K562 (cell line): ENCODE measurements around the gene MRPL58. TPM values are rescaled to one million over a fixed set of nuclear protein-coding genes. Genes with fewer than 3 reads are reported as not detected.

Experiments used
- ATAC-seq: fragments of 200-7000 bp; cut with Tn5 transposase; 3 replicates; pipeline ENCODE4 v1.9.1; 2020; ENCODE audit warnings: moderate library complexity
- BruUV-seq: library from RNA; stranded (reverse); fragments of 400-500 nt; replicated peaks from 2 replicates; lab custom pipeline; 2021; lab: Mats Ljungman, UMichigan
- CTCF ChIA-PET: fragments of 300-600 bp; formaldehyde crosslinking; extraction: SDS; loops from one replicate; lab custom pipeline; 2021; ENCODE audit warnings: low intra/inter-chr PET ratio; lab: Yijun Ruan, JAX
- POLR2A ChIA-PET: fragments of 300-600, 350-650 bp; sonication (Branson Sonifier 250); formaldehyde crosslinking; extraction: SDS; loops from one replicate; lab custom pipeline; 2021; ENCODE audit warnings: antibody characterized with exemption, inconsistent platforms; lab: Yijun Ruan, JAX
- DNase-seq, 4 experiments: peaks; one replicate each; pipeline versions ENCODE4 v3.0.0 to v3.0.0-alpha.2; 2011 to 2018; ENCODE audit warnings: low spot score in 3 of 4, mixed read lengths in 3 of 4; ENCODE audit errors: extremely low read depth in 1 of 4
- FAIRE-seq: peaks from 2 replicates; lab custom pipeline; 2011; peaks lifted over from hg19 to GRCh38; lab: Jason Lieb, UNC
- H2AFZ ChIP-seq: 2 replicates; pipeline ENCODE4 v1.6.0; 2011; ENCODE audit warnings: low read depth, low read length, control low read depth, inconsistent platforms
- H3K27ac ChIP-seq: fragments of 200-600 bp; 3 replicates; pipeline ENCODE4 v1.8.0; 2011; ENCODE audit warnings: low read depth, mild to moderate bottlenecking, control low read depth, inconsistent platforms, low read length, moderate library complexity, mixed read lengths; ENCODE audit errors: extremely low read depth
- H3K27me3 ChIP-seq, 2 experiments: fragments of 300-600 bp in 1 of 2; 2 replicates in 1 of 2; 3 replicates in 1 of 2; pipeline versions ENCODE4 v1.6.0 to v1.8.0; 2011; ENCODE audit warnings: inconsistent platforms in 2 of 2, low read length in 2 of 2, mild to moderate bottlenecking in 1 of 2, mixed read lengths in 1 of 2, moderate library complexity in 1 of 2; ENCODE audit not compliant: control insufficient read depth in 2 of 2, insufficient read depth in 2 of 2
- H3K36me3 ChIP-seq: fragments of 300-600 bp; 3 replicates; pipeline ENCODE4 v1.8.0; 2011; ENCODE audit warnings: mild to moderate bottlenecking, low read length, inconsistent platforms; ENCODE audit not compliant: control insufficient read depth, insufficient read depth
- H3K4me1 ChIP-seq, 2 experiments: fragments of 200-600 bp in 1 of 2; replicated peaks in 1 of 2; 2 replicates in 1 of 2; 3 replicates in 1 of 2; pipeline versions ENCODE4 v1.5.1 to v1.8.0; 2011; ENCODE audit warnings: inconsistent platforms in 2 of 2, low read length in 2 of 2, mild to moderate bottlenecking in 1 of 2, mixed read lengths in 1 of 2, moderate library complexity in 1 of 2; ENCODE audit not compliant: control insufficient read depth in 2 of 2, insufficient read depth in 2 of 2
- H3K4me2 ChIP-seq: 2 replicates; pipeline ENCODE4 v1.6.1; 2011; ENCODE audit warnings: low read length, control low read depth, inconsistent platforms, mixed read lengths; ENCODE audit not compliant: insufficient read depth
- H3K4me3 ChIP-seq: fragments of 200-600 bp; sonication (generic), shearing (Covaris generic); 2 replicates; pipeline ENCODE4 v1.5.1; 2016; ENCODE audit warnings: control low read depth, inconsistent platforms
- H3K79me2 ChIP-seq: fragments of 200-600 bp; 3 replicates; pipeline ENCODE4 v1.8.0; 2011; ENCODE audit warnings: low read length, inconsistent platforms; ENCODE audit not compliant: control insufficient read depth, insufficient read depth
- H3K9ac ChIP-seq, 2 experiments: 2 replicates each; pipeline versions ENCODE4 v1.6.0 to v1.6.1; 2011; ENCODE audit warnings: low read depth in 2 of 2, low read length in 2 of 2, control low read depth in 1 of 2, inconsistent platforms in 1 of 2, mild to moderate bottlenecking in 1 of 2, mixed read lengths in 1 of 2; ENCODE audit not compliant: insufficient read depth in 1 of 2
- H3K9me1 ChIP-seq: one replicate; pipeline ENCODE4 v1.6.0; 2011; ENCODE audit warnings: inconsistent platforms, mild to moderate bottlenecking, low read length, moderate library complexity; ENCODE audit not compliant: control insufficient read depth, insufficient read depth
- H3K9me3 ChIP-seq: replicated peaks from 2 replicates; pipeline ENCODE4 v1.5.1; 2011; ENCODE audit warnings: low read depth, low read length, inconsistent platforms; ENCODE audit not compliant: control insufficient read depth, insufficient read depth
- H4K20me1 ChIP-seq: replicated peaks from 2 replicates; pipeline ENCODE4 v1.6.1; 2011; ENCODE audit warnings: low read length, inconsistent platforms, mixed read lengths; ENCODE audit not compliant: control insufficient read depth, insufficient read depth
- POLR2G ChIP-seq: fragments of 200-400 bp; formaldehyde crosslinking; IDR thresholded peaks from 2 replicates; pipeline ENCODE4 v1.6.1; 2017; ENCODE audit warnings: low read depth, mild to moderate bottlenecking, antibody characterized with exemption, low read length, moderate library complexity
- PURB ChIP-seq: sonication (generic); formaldehyde crosslinking; IDR thresholded peaks from 2 replicates; pipeline ENCODE4 v1.9.0; 2021; ENCODE audit warnings: low read depth, mild to moderate bottlenecking, missing genetic modification reagents
- RAD21 ChIP-seq, 2 experiments: fragments of 250-450 bp in 1 of 2; fragments of 450-650 bp in 1 of 2; sonication (Bioruptor Pico) in 1 of 2; formaldehyde crosslinking in 1 of 2; IDR thresholded peaks in 1 of 2; conservative IDR thresholded peaks in 1 of 2; 2 replicates each; pipeline versions ENCODE4 v1.4.0 to v1.8.0; 2020 to 2022; ENCODE audit warnings: mild to moderate bottlenecking in 2 of 2, moderate library complexity in 1 of 2
- YY1 ChIP-seq, 3 experiments: IDR thresholded peaks; 2 replicates each; pipeline ENCODE4 v1.6.1; 2011; ENCODE audit warnings: low read length in 2 of 3, mild to moderate bottlenecking in 2 of 3, moderate library complexity in 2 of 3, borderline replicate concordance in 1 of 3, control low read depth in 1 of 3, low read depth in 1 of 3; ENCODE audit not compliant: insufficient read depth in 3 of 3, insufficient replicate concordance in 2 of 3, control insufficient read depth in 1 of 3, insufficient read length in 1 of 3; ENCODE audit errors: extremely low read depth in 1 of 3
- ZNF212 ChIP-seq: fragments of 450-650 bp; formaldehyde crosslinking; IDR thresholded peaks from 2 replicates; pipeline ENCODE4 v1.4.0; 2020; ENCODE audit warnings: mild to moderate bottlenecking
- ZNF384 ChIP-seq: IDR thresholded peaks from 2 replicates; pipeline ENCODE4 v1.6.1; 2012; ENCODE audit warnings: low read depth, low read length, improper control_type of control experiment
- WGBS: fragments of 100-300 bp; shearing (Covaris generic); methylation state at CpG from one replicate; pipeline ENCODE4 v1.1.6; 2016; ENCODE audit warnings: low coverage, mixed read lengths; ENCODE audit not compliant: insufficient coverage; ENCODE audit errors: missing lambda C conversion rate; 5-methylcytosine and 5-hydroxymethylcytosine counted together
- in situ Hi-C: fragments of 300-500 bp; cut with MboI; formaldehyde crosslinking; loops from 4 replicates; pipeline ENCODE4 v1.15.0; 2018; ENCODE audit warnings: inconsistent platforms, mixed read lengths
- intact Hi-C: fragments of 100-400 bp; cut with micrococcal nuclease; formaldehyde crosslinking; loops from 2 replicates; pipeline ENCODE4 v1.14.2; 2022
- polyA plus RNA-seq, 8 experiments: library from polyadenylated mRNA; depleted of rRNA in 4 of 8; stranded (reverse) in 5 of 8; unstranded in 3 of 8; fragments of >200 nt; fragmentation: Nextera tagmentation in 2 of 8; fragmentation: Illumina TruSeq in 1 of 8; extraction: Ambion mirVana in 2 of 8; extraction: Trizol in 1 of 8; gene quantifications; 2 replicates each; pipeline versions ENCODE4 v1.2.1 to v1.2.3, GENCODE V29; 2011 to 2014; ENCODE audit warnings: inconsistent platforms in 1 of 8, missing spikeins in 1 of 8
- total RNA-seq, 7 experiments: library from RNA; depleted of rRNA in 6 of 7; stranded (reverse); fragments of >200 nt in 6 of 7; fragmentation: Illumina TruSeq in 2 of 7; extraction: Trizol in 2 of 7; gene quantifications; 2 replicates each; pipeline versions ENCODE4 v1.2.1 to v1.2.3, GENCODE V29; 2011 to 2021; ENCODE audit warnings: low replicate concordance in 1 of 7
- TF ChIP-seq, protein P1 (sequence below): sonication (generic); formaldehyde crosslinking; IDR thresholded peaks from 2 replicates; pipeline ENCODE4 v1.9.0; 2022; ENCODE audit warnings: mild to moderate bottlenecking, missing genetic modification reagents
- TF ChIP-seq, protein P2 (sequence below), 2 experiments: fragments of 150-350 bp in 1 of 2; IDR thresholded peaks; 2 replicates each; pipeline ENCODE4 v1.6.1; 2012 to 2016; ENCODE audit warnings: low read depth in 2 of 2, low read length in 2 of 2, mild to moderate bottlenecking in 1 of 2, moderate library complexity in 1 of 2
- TF ChIP-seq, protein P3 (sequence below), 3 experiments: IDR thresholded peaks in 2 of 3; conservative IDR thresholded peaks in 1 of 3; 2 replicates each; pipeline ENCODE4 v1.5.1; 2011 to 2012; ENCODE audit warnings: low read length in 3 of 3, mild to moderate bottlenecking in 3 of 3, control low read depth in 2 of 3, improper control_type of control experiment in 1 of 3, inconsistent platforms in 1 of 3, low read depth in 1 of 3, mixed read lengths in 1 of 3, moderate library complexity in 1 of 3; ENCODE audit not compliant: insufficient read depth in 2 of 3

Gene MRPL58
- total and polyA plus RNA-seq, 9 of the 15 experiments (the other 6 are each of a cell fraction or from before 2014, with no cell fraction given) = 30.8 to 107 (median 72.4) TPM

DNA sequence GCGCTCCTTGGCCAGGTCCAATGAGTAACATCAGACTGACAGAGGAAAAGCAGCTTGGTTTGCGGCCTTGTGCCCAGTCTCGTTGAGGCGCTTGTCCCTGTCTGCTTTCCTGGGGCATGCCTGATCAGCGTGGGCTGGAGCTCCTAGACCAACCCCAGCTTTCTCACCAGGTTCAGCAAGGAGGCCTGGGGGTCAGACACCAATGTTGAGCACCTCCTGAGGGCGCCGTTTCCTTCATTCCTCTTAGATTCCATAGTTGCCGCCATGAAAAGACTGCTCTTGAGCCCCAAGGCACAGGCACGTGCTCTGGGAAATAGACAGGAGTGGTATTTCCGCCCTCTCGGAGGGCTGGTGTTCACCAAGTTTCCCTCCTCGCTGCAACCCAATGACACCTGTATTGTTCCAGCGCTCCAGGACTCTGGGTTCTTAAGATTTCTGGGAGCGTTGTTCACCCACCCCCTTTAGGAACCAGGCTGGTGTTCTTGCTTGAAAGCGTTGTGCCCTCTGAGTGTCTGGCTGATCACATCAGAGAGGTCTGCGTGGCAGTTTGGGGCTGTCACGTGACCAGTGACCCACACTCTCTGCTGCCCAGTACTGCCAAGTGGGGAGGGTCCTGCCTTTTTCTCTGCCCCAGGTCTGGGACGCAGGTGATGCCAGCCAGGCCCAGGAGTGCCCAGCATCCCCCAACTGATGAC lies 52.5 kb downstream of the MRPL58 start:
- Histone ChIP-seq H2AFZ (no peak overlapping the region), H3K9me1 (no peaks in the 10 kb centered on the region), H3K9me3 (no peaks in the 10 kb centered on the region), H3K9ac (peak overlapping the region in 1 of 2 experiments; percentile 55; a peak in 1 of 4 replicates), H3K4me3 (no peak overlapping the region), H3K4me1 (peaks cover 0 to 3% of the 10 kb centered on the region in 2 experiments; a peak in 3 of 5 replicates), H3K4me2 (no peak overlapping the region), H3K79me2 (no peaks in the 10 kb centered on the region), H3K36me3 (peaks cover 52% of the 10 kb centered on the region), H4K20me1 (0 out of 2 replicates have a peak, but pooled peaks cover 3% of the 10 kb centered on the region), H3K27me3 (no peaks in the 10 kb centered on the region), H3K27ac (no peak overlapping the region)
- WGBS = 81% methylated on average over 18 of the region's 18 CpGs
- peak in 2 of 4 experiments; percentile 16 to 35 for DNase-seq
- ChIA-PET POLR2A (interaction anchor here (0.5 to 1.2 kb wide), 4 partner anchors 27 to 90 kb away, joined by 3 read pairs; partner anchors contain the start of gene JPT1), CTCF (interaction anchor here (1.1 kb wide), 1 partner anchor 106 kb away, joined by 4 read pairs; no protein-coding TSS in a partner anchor)
- intact Hi-C loops (no loop called here), in situ Hi-C loops (loop anchor here (5.0 kb wide), 1 partner anchor 47 kb away; no protein-coding TSS in a partner anchor)
- no peak for FAIRE-seq
- BruUV-seq = TSS peak; percentile 44
- ATAC-seq = peak; percentile 57
- TF ChIP-seq ZNF212 (CRISPR knock-in tag) = no peak
- TF ChIP-seq, protein P1, sequence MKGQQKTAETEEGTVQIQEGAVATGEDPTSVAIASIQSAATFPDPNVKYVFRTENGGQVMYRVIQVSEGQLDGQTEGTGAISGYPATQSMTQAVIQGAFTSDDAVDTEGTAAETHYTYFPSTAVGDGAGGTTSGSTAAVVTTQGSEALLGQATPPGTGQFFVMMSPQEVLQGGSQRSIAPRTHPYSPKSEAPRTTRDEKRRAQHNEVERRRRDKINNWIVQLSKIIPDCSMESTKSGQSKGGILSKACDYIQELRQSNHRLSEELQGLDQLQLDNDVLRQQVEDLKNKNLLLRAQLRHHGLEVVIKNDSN (CRISPR knock-in tag) = no peak
- TF ChIP-seq YY1 (IDR thresholded peaks at IDR 0.05; ENCODE audit: borderline replicate concordance in 1 of 3, control insufficient read depth in 1 of 3, extremely low read depth in 1 of 3, insufficient read depth in 3 of 3, insufficient read length in 1 of 3, insufficient replicate concordance in 2 of 3, low read depth in 1 of 3, low read length in 2 of 3) = peak in 1 of 3 experiments; percentile 20
- TF ChIP-seq, protein P2, sequence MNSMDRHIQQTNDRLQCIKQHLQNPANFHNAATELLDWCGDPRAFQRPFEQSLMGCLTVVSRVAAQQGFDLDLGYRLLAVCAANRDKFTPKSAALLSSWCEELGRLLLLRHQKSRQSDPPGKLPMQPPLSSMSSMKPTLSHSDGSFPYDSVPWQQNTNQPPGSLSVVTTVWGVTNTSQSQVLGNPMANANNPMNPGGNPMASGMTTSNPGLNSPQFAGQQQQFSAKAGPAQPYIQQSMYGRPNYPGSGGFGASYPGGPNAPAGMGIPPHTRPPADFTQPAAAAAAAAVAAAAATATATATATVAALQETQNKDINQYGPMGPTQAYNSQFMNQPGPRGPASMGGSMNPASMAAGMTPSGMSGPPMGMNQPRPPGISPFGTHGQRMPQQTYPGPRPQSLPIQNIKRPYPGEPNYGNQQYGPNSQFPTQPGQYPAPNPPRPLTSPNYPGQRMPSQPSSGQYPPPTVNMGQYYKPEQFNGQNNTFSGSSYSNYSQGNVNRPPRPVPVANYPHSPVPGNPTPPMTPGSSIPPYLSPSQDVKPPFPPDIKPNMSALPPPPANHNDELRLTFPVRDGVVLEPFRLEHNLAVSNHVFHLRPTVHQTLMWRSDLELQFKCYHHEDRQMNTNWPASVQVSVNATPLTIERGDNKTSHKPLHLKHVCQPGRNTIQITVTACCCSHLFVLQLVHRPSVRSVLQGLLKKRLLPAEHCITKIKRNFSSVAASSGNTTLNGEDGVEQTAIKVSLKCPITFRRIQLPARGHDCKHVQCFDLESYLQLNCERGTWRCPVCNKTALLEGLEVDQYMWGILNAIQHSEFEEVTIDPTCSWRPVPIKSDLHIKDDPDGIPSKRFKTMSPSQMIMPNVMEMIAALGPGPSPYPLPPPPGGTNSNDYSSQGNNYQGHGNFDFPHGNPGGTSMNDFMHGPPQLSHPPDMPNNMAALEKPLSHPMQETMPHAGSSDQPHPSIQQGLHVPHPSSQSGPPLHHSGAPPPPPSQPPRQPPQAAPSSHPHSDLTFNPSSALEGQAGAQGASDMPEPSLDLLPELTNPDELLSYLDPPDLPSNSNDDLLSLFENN (IDR thresholded peaks at IDR 0.05; ENCODE audit: low read depth in 2 of 2, low read length in 2 of 2) = no peak
- peak in 1 of 2 experiments; percentile 57; a peak in 2 of 4 replicates for TF ChIP-seq RAD21 (CRISPR knock-in tag; conservative IDR thresholded peaks at IDR 0.05 in 1 of 2, IDR thresholded peaks at IDR 0.05 in 1 of 2)
- TF ChIP-seq, protein P3, sequence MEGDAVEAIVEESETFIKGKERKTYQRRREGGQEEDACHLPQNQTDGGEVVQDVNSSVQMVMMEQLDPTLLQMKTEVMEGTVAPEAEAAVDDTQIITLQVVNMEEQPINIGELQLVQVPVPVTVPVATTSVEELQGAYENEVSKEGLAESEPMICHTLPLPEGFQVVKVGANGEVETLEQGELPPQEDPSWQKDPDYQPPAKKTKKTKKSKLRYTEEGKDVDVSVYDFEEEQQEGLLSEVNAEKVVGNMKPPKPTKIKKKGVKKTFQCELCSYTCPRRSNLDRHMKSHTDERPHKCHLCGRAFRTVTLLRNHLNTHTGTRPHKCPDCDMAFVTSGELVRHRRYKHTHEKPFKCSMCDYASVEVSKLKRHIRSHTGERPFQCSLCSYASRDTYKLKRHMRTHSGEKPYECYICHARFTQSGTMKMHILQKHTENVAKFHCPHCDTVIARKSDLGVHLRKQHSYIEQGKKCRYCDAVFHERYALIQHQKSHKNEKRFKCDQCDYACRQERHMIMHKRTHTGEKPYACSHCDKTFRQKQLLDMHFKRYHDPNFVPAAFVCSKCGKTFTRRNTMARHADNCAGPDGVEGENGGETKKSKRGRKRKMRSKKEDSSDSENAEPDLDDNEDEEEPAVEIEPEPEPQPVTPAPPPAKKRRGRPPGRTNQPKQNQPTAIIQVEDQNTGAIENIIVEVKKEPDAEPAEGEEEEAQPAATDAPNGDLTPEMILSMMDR (IDR thresholded peaks at IDR 0.05 in 2 of 3, conservative IDR thresholded peaks at IDR 0.05 in 1 of 3; ENCODE audit: insufficient read depth in 2 of 3, low read depth in 1 of 3, low read length in 3 of 3) = peak; percentile 40 to 45 (median 41); a peak in 5 of 6 replicates
- TF ChIP-seq POLR2G = 0 out of 2 replicates have a peak, but pooled peaks have one; percentile 15
- no peak for TF ChIP-seq ZNF384
- TF ChIP-seq PURB (CRISPR knock-in tag) = no peak
